Liver (tissue), 9 donors: Measurements from ENCODE around the gene TIAM2. TPM values are rescaled to one million over a fixed set of nuclear protein-coding genes. Genes with fewer than 3 reads are reported as not detected.

Source experiments
- DNase-seq: peaks from one replicate; pipeline ENCODE4 v3.0.0-alpha.2; 2017; ENCODE audit warnings: low spot score
- H3K27ac ChIP-seq, 2 donors: one replicate each; pipeline ENCODE4 v1.7.0; 2013; ENCODE audit warnings: inconsistent platforms in 2 of 2, low read length in 2 of 2, control low read depth in 1 of 2, low read depth in 1 of 2, mild to moderate bottlenecking in 1 of 2
- H3K27me3 ChIP-seq, 4 donors: one replicate each; pipeline versions ENCODE4 v1.6.1 to v1.7.0; 2013; ENCODE audit warnings: low read length in 3 of 4, inconsistent platforms in 1 of 4, mild to moderate bottlenecking in 1 of 4, moderate library complexity in 1 of 4; ENCODE audit not compliant: control insufficient read depth in 4 of 4, insufficient read depth in 4 of 4
- H3K36me3 ChIP-seq, 4 donors: one replicate each; pipeline versions ENCODE4 v1.6.1 to v1.7.0; 2013; ENCODE audit warnings: low read length in 3 of 4, mild to moderate bottlenecking in 3 of 4, low read depth in 1 of 4, moderate library complexity in 1 of 4; ENCODE audit not compliant: control insufficient read depth in 4 of 4, insufficient read depth in 3 of 4
- H3K4me1 ChIP-seq, 4 donors: one replicate each; pipeline versions ENCODE4 v1.6.1 to v1.7.0; 2013; ENCODE audit warnings: low read length in 3 of 4, mild to moderate bottlenecking in 3 of 4, moderate library complexity in 1 of 4; ENCODE audit not compliant: control insufficient read depth in 4 of 4, insufficient read depth in 4 of 4
- H3K4me3 ChIP-seq, 3 donors: one replicate each; pipeline versions ENCODE4 v1.6.1 to v1.7.0; 2013; ENCODE audit warnings: low read length in 3 of 3, control low read depth in 1 of 3, low read depth in 1 of 3, mild to moderate bottlenecking in 1 of 3
- H3K9ac ChIP-seq, 2 donors: one replicate each; pipeline ENCODE4 v1.7.0; 2013; ENCODE audit warnings: low read length in 2 of 2, mild to moderate bottlenecking in 2 of 2, moderate library complexity in 2 of 2, control low read depth in 1 of 2, low read depth in 1 of 2
- H3K9me3 ChIP-seq, 4 donors: one replicate each; pipeline versions ENCODE4 v1.6.1 to v1.7.0; 2013; ENCODE audit warnings: low read length in 3 of 4; ENCODE audit not compliant: control insufficient read depth in 4 of 4
- EGR1 ChIP-seq, 2 donors: IDR thresholded peaks; 2 replicates each; pipeline ENCODE4 v1.6.1; 2016 to 2018; ENCODE audit warnings: antibody characterized with exemption in 2 of 2, low read depth in 2 of 2
- FOXA2 ChIP-seq: IDR thresholded peaks from 2 replicates; pipeline ENCODE4 v1.6.1; 2016; ENCODE audit warnings: antibody characterized with exemption
- GABPA ChIP-seq, 2 donors: IDR thresholded peaks in 1 of 2; conservative IDR thresholded peaks in 1 of 2; 2 replicates each; pipeline ENCODE4 v1.6.1; 2016; ENCODE audit warnings: antibody characterized with exemption in 2 of 2, mild to moderate bottlenecking in 1 of 2, moderate library complexity in 1 of 2
- HNF4A ChIP-seq, 2 donors: conservative IDR thresholded peaks; 2 replicates each; pipeline ENCODE4 v1.6.1; 2016; ENCODE audit warnings: antibody characterized with exemption in 2 of 2, mild to moderate bottlenecking in 2 of 2
- HNF4G ChIP-seq: IDR thresholded peaks from 2 replicates; pipeline ENCODE4 v1.6.1; 2016; ENCODE audit warnings: antibody characterized with exemption
- JUND ChIP-seq, 2 donors: IDR thresholded peaks; 2 replicates each; pipeline ENCODE4 v1.6.1; 2016; ENCODE audit warnings: antibody characterized with exemption in 2 of 2
- NR2F2 ChIP-seq: IDR thresholded peaks from 2 replicates; pipeline ENCODE4 v1.6.1; 2016; ENCODE audit warnings: antibody characterized with exemption
- RAD21 ChIP-seq, 2 donors: IDR thresholded peaks; 2 replicates each; pipeline ENCODE4 v1.6.1; 2016; ENCODE audit warnings: antibody characterized with exemption in 2 of 2, mild to moderate bottlenecking in 2 of 2
- RXRA ChIP-seq, 2 donors: IDR thresholded peaks; 2 replicates each; pipeline ENCODE4 v1.6.1; 2017 to 2018; ENCODE audit warnings: antibody characterized with exemption in 2 of 2, mild to moderate bottlenecking in 1 of 2
- TAF1 ChIP-seq: conservative IDR thresholded peaks from 2 replicates; pipeline ENCODE4 v1.6.1; 2016; ENCODE audit warnings: antibody characterized with exemption, mild to moderate bottlenecking
- YY1 ChIP-seq: IDR thresholded peaks from 2 replicates; pipeline ENCODE4 v1.6.1; 2016; ENCODE audit warnings: antibody characterized with exemption, mild to moderate bottlenecking
- WGBS: extraction: QIAGEN DNeasy Blood & Tissue Kit; methylation state at CpG from one replicate; pipeline ENCODE4 v1.1.7; 2013; 5-methylcytosine and 5-hydroxymethylcytosine counted together
- polyA plus RNA-seq, 2 donors: library from polyadenylated mRNA; stranded (reverse) in 1 of 2; unstranded in 1 of 2; fragments of 200-250 nt in 1 of 2; fragments of >200 nt in 1 of 2; fragmentation: Nextera tagmentation in 1 of 2; extraction: Ambion mirVana in 1 of 2; gene quantifications; one replicate each; pipeline versions ENCODE4 v1.2.1 to v1.2.3, GENCODE V29; 2013 to 2015
- total RNA-seq, 2 donors: library from RNA; depleted of rRNA; stranded (reverse); fragments of >200 nt; gene quantifications; one replicate each; pipeline ENCODE4 v1.2.3, GENCODE V29; 2014
- TF ChIP-seq, protein P1 (sequence below): IDR thresholded peaks from 2 replicates; pipeline ENCODE4 v1.6.1; 2016; ENCODE audit warnings: antibody characterized with exemption
- TF ChIP-seq, protein P2 (sequence below): fragments of 150-350 bp; IDR thresholded peaks from 2 replicates; pipeline ENCODE4 v1.5.1; 2017; ENCODE audit warnings: improper control_type of control experiment, low read depth, low read length; ENCODE audit not compliant: missing input control
- TF ChIP-seq, protein P3 (sequence below): IDR thresholded peaks from 2 replicates; pipeline ENCODE4 v1.6.1; 2016; ENCODE audit warnings: antibody characterized with exemption
- TF ChIP-seq, protein P4 (sequence below): IDR thresholded peaks from 2 replicates; pipeline ENCODE4 v1.6.1; 2016; ENCODE audit warnings: antibody characterized with exemption
- TF ChIP-seq, protein P5 (sequence below): IDR thresholded peaks from 2 replicates; pipeline ENCODE4 v1.6.1; 2016; ENCODE audit warnings: antibody characterized with exemption, mild to moderate bottlenecking
- donor health status: healthy.
- donor health status: healthy.
- donor health status: healthy.
- donor health status: healthy.
- donor health status: healthy.

Gene TIAM2
- total and polyA plus RNA-seq, 4 donors, result 0.62 to 3.7 (median 2.4) TPM

DNA sequence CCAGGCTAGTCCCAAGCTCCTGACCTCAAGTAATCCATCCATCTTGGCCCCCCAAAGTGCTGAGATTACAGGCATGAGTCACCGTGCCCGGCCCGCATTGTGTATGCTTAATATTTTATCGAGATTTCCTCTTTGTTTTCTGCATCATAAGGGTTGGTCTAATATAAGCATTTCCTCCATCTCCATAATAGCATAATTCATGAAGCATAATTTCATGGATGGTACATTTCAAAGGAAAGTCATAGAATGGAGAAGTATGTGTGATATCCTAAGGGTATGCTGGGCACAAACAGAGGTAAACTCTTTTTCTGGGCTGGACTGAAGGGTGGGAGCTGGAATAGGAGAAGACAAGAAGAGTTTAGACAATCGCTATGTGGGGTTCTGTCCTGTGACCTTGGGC lies 17.5 kb upstream of the TIAM2 start:
- H3K36me3 ChIP-seq, result no peaks in the 10 kb centered on the region
- no peak for DNase-seq
- H3K4me1 ChIP-seq, result no peaks in the 10 kb centered on the region
- H3K4me3 ChIP-seq, result no peak overlapping the region
- 95% methylated on average over 5 of the region's 5 CpGs for WGBS
- no peaks in the 10 kb centered on the region for H3K27me3 ChIP-seq
- H3K9ac ChIP-seq, result no peak overlapping the region
- H3K9me3 ChIP-seq, result no peaks in the 10 kb centered on the region
- H3K27ac ChIP-seq, result no peak overlapping the region
- TF ChIP-seq, protein P1, sequence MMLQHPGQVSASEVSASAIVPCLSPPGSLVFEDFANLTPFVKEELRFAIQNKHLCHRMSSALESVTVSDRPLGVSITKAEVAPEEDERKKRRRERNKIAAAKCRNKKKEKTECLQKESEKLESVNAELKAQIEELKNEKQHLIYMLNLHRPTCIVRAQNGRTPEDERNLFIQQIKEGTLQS, result no peak
- TF ChIP-seq NR2F2, result no peak
- TF ChIP-seq, protein P2, sequence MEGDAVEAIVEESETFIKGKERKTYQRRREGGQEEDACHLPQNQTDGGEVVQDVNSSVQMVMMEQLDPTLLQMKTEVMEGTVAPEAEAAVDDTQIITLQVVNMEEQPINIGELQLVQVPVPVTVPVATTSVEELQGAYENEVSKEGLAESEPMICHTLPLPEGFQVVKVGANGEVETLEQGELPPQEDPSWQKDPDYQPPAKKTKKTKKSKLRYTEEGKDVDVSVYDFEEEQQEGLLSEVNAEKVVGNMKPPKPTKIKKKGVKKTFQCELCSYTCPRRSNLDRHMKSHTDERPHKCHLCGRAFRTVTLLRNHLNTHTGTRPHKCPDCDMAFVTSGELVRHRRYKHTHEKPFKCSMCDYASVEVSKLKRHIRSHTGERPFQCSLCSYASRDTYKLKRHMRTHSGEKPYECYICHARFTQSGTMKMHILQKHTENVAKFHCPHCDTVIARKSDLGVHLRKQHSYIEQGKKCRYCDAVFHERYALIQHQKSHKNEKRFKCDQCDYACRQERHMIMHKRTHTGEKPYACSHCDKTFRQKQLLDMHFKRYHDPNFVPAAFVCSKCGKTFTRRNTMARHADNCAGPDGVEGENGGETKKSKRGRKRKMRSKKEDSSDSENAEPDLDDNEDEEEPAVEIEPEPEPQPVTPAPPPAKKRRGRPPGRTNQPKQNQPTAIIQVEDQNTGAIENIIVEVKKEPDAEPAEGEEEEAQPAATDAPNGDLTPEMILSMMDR, result no peak

DNA sequence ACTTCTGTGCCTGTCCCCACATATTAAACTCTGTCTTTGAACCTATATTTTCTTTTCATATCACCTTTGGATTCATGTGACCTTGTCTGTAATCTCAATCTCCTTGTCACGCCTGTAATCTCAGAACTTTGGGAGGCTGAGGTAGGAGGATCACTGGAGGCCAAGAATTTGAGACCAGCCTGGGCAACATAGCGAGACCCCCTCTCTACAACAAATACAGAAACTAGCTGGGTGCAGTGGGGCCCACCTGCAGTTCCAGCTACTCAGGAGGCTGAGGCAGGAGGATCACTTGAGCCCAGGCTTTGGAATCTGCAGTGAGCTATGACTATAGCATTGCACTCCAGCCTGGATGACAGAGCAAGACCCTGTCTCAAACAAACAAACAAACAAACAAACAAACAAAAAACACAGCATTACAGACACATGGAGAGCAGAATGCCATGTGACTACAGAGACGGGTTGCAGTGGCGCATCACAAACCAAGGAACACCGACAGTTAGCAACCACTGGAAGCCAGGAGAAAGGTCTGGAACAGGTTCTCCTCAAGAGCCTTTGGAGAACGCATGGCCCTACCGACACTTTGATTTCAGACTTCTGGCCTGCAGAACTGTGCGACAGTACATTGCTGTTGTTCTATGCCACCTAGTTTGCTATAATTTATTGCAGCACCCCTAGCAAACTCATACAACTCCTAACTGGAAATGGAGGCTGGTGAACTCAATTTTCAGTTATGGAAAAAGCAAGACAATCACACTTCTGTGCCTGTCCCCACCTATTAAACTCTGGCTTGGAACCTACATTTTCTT lies 14.6 kb upstream of the TIAM2 start:
- H3K9ac ChIP-seq, result no peak overlapping the region
- no peaks in the 10 kb centered on the region for H3K27me3 ChIP-seq
- H3K4me1 ChIP-seq, result no peaks in the 10 kb centered on the region
- TF ChIP-seq HNF4A (conservative IDR thresholded peaks at IDR 0.05) (no peak), JUND (IDR thresholded peaks at IDR 0.05) (no peak), EGR1 (IDR thresholded peaks at IDR 0.05; ENCODE audit: low read depth in 2 of 2) (no peak), HNF4G (no peak), RXRA (IDR thresholded peaks at IDR 0.05) (no peak), YY1 (no peak), NR2F2 (no peak), FOXA2 (no peak), GABPA (IDR thresholded peaks at IDR 0.05 in 1 of 2, conservative IDR thresholded peaks at IDR 0.05 in 1 of 2) (no peak), RAD21 (IDR thresholded peaks at IDR 0.05) (no peak), TAF1 (no peak)
- TF ChIP-seq, protein P2, result no peak
- TF ChIP-seq, protein P3, sequence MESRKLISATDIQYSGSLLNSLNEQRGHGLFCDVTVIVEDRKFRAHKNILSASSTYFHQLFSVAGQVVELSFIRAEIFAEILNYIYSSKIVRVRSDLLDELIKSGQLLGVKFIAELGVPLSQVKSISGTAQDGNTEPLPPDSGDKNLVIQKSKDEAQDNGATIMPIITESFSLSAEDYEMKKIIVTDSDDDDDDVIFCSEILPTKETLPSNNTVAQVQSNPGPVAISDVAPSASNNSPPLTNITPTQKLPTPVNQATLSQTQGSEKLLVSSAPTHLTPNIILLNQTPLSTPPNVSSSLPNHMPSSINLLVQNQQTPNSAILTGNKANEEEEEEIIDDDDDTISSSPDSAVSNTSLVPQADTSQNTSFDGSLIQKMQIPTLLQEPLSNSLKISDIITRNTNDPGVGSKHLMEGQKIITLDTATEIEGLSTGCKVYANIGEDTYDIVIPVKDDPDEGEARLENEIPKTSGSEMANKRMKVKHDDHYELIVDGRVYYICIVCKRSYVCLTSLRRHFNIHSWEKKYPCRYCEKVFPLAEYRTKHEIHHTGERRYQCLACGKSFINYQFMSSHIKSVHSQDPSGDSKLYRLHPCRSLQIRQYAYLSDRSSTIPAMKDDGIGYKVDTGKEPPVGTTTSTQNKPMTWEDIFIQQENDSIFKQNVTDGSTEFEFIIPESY, result no peak
- TF ChIP-seq, protein P4, sequence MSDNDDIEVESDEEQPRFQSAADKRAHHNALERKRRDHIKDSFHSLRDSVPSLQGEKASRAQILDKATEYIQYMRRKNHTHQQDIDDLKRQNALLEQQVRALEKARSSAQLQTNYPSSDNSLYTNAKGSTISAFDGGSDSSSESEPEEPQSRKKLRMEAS, result no peak
- TF ChIP-seq, protein P1, result no peak
- TF ChIP-seq, protein P5, sequence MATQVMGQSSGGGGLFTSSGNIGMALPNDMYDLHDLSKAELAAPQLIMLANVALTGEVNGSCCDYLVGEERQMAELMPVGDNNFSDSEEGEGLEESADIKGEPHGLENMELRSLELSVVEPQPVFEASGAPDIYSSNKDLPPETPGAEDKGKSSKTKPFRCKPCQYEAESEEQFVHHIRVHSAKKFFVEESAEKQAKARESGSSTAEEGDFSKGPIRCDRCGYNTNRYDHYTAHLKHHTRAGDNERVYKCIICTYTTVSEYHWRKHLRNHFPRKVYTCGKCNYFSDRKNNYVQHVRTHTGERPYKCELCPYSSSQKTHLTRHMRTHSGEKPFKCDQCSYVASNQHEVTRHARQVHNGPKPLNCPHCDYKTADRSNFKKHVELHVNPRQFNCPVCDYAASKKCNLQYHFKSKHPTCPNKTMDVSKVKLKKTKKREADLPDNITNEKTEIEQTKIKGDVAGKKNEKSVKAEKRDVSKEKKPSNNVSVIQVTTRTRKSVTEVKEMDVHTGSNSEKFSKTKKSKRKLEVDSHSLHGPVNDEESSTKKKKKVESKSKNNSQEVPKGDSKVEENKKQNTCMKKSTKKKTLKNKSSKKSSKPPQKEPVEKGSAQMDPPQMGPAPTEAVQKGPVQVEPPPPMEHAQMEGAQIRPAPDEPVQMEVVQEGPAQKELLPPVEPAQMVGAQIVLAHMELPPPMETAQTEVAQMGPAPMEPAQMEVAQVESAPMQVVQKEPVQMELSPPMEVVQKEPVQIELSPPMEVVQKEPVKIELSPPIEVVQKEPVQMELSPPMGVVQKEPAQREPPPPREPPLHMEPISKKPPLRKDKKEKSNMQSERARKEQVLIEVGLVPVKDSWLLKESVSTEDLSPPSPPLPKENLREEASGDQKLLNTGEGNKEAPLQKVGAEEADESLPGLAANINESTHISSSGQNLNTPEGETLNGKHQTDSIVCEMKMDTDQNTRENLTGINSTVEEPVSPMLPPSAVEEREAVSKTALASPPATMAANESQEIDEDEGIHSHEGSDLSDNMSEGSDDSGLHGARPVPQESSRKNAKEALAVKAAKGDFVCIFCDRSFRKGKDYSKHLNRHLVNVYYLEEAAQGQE, result no peak
- no peak overlapping the region for H3K4me3 ChIP-seq
- WGBS, result 98% methylated on average over 8 of the region's 8 CpGs
- DNase-seq, result no peak
- no peaks in the 10 kb centered on the region for H3K36me3 ChIP-seq
- H3K9me3 ChIP-seq, result no peaks in the 10 kb centered on the region
- H3K27ac ChIP-seq, result no peak overlapping the region
